TTC549 (cell line): Measurements from ENCODE around the gene NXPE4.

Source experiments
- FAIRE-seq: peaks from 2 replicates; lab custom pipeline; 2012; peaks lifted over from hg19 to GRCh38; lab: Jason Lieb, UNC

Gene NXPE4

DNA sequence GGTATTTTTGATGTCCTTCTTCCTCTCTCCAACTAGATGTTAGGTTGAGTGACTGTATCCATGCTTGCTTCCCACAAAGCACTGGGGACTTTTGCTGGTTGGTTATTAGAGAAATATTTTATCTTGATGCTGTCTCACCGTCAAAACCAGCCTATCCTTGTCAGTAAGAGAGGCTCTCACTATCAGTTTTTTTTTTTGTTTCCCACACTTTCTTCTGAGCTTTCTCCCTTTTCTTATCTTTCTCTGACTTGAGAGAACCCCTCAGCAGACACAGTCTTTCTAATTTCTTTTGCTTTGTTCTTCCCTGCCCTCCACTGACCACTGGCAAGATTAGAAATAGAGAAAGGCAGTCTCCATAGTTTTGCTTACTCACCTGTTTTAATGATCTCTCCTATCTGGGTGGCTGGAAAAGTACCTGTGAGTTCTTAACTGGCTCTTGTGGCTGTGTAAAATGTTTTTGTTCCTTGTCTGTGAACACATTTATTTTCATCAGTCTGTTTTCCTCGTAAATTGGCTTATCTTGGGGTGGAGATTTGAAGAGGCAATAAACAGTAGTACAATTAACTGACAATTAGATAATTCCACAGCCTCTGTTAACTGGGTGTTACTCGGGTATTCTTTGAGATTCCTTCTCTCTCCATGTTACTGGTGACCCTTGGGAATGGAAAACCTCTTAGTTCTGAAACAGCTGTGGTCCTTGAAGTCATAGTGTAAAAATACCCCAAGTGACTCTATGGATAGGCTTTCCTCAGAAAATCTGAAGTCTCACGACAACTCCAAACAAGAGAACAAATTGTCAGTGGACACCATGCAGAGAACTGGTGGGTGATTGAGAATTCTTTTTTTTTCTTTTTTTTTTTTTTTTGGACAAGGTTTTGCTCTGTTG, 35.9 kb downstream of the NXPE4 start, which contains the start of gene NXPE1:
NXPE1 (minus strand) TSS at position 457 of the 886 bp plus-strand sequence. CDS start 8,680 bp downstream, outside the sequence.
- FAIRE-seq, result no peak

DNA sequence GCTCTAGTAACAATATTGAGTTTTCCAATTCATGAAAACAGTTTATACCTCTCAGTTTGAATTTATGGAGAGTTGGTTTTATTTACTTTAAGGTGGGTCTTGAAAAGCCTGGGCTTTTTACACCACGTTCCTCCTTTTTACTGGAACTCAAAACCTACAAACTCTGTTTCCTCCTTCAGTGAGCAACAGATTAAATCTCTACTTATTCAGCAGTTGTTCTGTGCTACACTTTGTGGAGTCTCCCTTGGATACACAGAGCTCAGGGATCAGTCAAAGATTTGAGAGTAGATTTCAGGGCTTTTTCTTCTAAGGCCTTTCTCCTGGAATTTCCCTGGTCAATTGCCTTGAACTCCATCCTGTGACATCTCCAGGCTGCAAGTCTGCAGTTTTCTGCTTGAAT, 39.5 kb downstream of the NXPE4 start:
- no peak for FAIRE-seq

DNA sequence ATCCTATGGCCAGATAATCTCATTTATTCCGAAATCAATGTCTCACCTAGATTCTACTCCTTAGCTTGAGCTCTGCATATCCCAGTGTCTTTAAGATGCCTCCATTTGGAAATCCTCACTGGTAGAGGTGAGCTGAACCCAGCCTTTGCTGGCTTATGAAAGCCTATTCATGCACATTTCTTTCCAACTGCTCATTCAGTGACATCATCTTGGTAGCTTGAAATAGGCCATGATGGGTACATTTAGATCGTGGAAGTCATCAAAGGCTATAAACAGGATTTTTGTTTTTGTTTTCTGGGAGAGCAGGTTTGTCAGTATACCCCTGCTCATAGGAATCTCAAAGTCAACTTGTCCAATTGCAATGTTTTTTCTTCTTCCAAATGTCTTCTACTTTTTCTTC, 41.9 kb downstream of the NXPE4 start:
- FAIRE-seq, result no peak

DNA sequence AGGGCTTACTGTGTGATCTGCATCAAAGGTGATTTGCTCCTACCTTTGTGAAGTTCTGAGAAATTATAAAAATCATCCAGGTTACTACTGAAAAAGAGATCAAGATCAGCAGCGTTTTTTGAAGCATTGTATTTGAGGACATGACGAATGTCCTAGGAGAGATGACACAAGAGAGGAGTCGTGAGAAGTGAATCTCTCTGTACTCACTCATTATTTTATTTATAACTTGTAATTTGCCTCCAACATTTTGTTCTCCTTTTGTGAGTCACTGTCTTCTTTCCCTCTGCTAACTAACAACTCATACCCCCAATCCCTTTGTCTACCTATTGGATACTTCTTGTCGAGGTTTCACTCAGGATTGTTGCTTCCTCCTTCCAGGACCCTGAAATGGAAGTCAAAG, 44.5 kb downstream of the NXPE4 start:
- FAIRE-seq, result no peak

DNA sequence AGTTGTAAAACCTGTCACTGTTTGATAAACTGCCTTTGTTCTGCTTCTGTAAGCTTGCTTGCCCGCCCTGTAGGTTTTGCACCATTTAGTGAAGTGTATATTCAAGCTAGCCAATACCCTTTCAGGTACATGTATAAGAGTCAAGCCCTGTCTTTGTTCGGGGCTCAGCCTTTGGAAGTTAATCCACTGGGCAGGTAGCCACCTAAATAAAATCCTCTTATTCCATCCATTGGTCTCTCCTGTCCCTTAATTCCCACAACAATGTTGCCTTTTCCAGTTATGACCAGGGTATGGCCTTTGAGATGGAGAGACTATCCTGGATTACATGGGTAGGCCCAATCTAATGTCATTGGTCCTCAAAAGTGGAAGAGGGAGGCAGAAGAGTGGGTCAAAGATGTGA, 69.9 kb downstream of the NXPE4 start:
- no peak for FAIRE-seq

DNA sequence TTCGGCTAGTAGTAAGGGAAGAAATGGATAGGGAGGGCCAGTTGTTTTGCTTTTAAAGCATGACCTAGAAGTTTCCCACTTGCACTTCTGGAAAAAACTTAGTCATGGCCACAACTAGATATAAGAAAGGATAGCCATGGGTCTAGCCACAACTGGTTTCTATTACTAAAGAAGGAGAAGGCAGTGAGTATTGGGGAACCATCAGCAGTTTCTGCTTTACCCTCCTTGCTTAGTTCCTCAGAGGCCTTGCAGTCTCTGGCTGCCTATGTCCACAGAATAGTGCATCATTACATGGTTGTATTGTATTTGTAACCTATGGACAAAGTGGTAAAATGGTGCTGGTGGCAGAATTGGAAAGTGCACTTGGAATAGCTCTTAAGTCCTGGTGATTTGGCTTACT, 71.5 kb downstream of the NXPE4 start:
- FAIRE-seq, result no peak

DNA sequence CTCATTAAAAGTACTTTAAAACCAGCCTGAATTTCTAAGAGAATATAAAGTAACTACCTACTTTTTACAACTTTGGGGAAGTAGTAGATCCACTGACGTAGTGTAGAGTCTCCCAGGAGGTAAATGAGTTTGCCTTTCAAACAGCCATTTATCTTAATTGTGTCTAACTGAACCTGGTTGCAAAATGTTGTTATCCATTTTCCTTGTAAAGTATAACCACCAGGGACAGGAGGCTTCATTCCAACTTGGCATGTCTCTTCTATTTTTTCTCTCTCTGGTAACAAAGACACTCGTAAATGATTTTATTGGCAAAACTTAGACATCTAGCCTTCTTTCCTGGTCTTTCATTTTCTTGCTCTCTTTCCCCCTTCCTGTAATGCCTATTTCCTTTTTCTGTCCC, 72.8 kb downstream of the NXPE4 start:
- no peak for FAIRE-seq
